Skeletal muscle tissue (tissue), 4 donors: ENCODE data around the gene L1CAM. TPM values are rescaled to one million over a fixed set of nuclear protein-coding genes. Genes with fewer than 3 reads are reported as not detected.

ENCODE experiments used
- H3K27ac ChIP-seq: one replicate; pipeline ENCODE4 v1.7.0; 2013; ENCODE audit warnings: mild to moderate bottlenecking, low read depth, low read length, inconsistent platforms
- H3K27me3 ChIP-seq, 3 donors: one replicate each; pipeline ENCODE4 v1.7.0; 2013; ENCODE audit warnings: low read length in 3 of 3; ENCODE audit not compliant: control insufficient read depth in 3 of 3, insufficient read depth in 3 of 3
- H3K36me3 ChIP-seq, 3 donors: one replicate each; pipeline ENCODE4 v1.7.0; 2013; ENCODE audit warnings: low read length in 3 of 3; ENCODE audit not compliant: control insufficient read depth in 3 of 3, insufficient read depth in 3 of 3
- H3K4me1 ChIP-seq, 3 donors: one replicate each; pipeline ENCODE4 v1.7.0; 2013; ENCODE audit warnings: low read length in 3 of 3, mild to moderate bottlenecking in 3 of 3; ENCODE audit not compliant: control insufficient read depth in 3 of 3, insufficient read depth in 3 of 3
- H3K4me3 ChIP-seq, 3 donors: one replicate each; pipeline ENCODE4 v1.7.0; 2013; ENCODE audit warnings: low read length in 3 of 3
- H3K9ac ChIP-seq, 3 donors: one replicate each; pipeline ENCODE4 v1.7.0; 2013; ENCODE audit warnings: low read length in 3 of 3, mild to moderate bottlenecking in 3 of 3, moderate library complexity in 2 of 3, low read depth in 1 of 3
- H3K9me3 ChIP-seq, 3 donors: one replicate each; pipeline ENCODE4 v1.7.0; 2013; ENCODE audit warnings: low read length in 3 of 3; ENCODE audit not compliant: control insufficient read depth in 3 of 3
- total RNA-seq: library from RNA; depleted of rRNA; stranded (reverse); fragments of >200 nt; gene quantifications from one replicate; pipeline ENCODE4 v1.2.3, GENCODE V29; 2014
- donor health status: Osteomylitis.

The L1CAM gene
- total RNA-seq, 1 donor from 2014 or later = 1.6 TPM

DNA sequence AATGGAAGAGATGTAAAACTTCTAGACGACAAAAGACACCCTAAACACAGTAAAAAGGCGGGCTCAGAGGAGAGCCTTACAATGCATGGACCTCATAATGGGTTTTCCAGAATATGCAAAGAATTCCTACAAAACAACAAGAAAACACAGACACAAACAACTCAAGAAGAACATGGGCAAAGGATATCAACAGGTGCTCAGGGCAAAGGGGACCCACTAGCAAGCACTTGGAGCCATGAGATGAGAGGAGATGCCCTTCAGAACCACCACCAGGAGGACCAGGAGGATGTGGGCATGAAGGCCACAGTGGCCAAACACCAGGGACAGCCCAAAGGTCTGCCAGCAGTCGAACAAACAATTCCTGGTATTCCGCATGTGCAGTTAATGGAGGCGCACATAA, 72.8 kb downstream of the L1CAM start:
- Histone ChIP-seq H3K9me3 (no peaks in the 10 kb centered on the region), H3K36me3 (no peaks in the 10 kb centered on the region), H3K4me1 (no peaks in the 10 kb centered on the region), H3K9ac (no peak overlapping the region), H3K27me3 (peaks cover 0 to 8% (median 0%) of the 10 kb centered on the region in 3 donors), H3K27ac (no peak overlapping the region), H3K4me3 (no peak overlapping the region)

DNA sequence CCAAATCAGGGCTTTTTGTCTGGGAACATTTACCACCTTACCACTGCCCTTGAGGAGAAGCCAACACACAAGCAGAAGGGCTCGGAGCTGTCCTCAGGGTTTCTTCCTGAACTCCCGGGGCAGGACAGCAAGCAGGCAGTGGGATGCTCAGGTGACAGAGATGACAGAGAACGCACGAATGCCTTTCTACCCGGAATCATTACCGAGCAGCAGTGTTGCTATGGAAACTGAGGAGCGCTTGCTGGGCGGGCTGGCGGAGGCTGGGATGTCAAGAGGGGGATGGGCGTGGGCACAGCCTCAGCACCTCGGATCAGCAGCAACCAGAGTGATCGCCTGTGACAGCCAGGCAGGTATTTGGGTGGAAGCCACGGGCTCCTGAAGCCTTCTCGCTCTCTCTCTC, 73.8 kb downstream of the L1CAM start:
- H3K9ac ChIP-seq = no peak overlapping the region

More for the DNA sequence above, 73.8 kb downstream of the L1CAM start:
- H3K27me3 ChIP-seq = peaks cover 0 to 8% (median 0%) of the 10 kb centered on the region in 3 donors
- no peak overlapping the region for H3K4me3 ChIP-seq
- H3K4me1 ChIP-seq = no peaks in the 10 kb centered on the region
- H3K36me3 ChIP-seq = no peaks in the 10 kb centered on the region
- no peak overlapping the region for H3K27ac ChIP-seq
- H3K9me3 ChIP-seq = no peaks in the 10 kb centered on the region

Other genes with a start within 250 kb of the L1CAM start
- not detected for gene DUSP9, start 239.0 kb downstream of the L1CAM start, total RNA-seq
- not detected for gene PNCK, start 212.4 kb downstream of the L1CAM start, total RNA-seq
- 13.0 TPM for gene SLC6A8, start 198.2 kb downstream of the L1CAM start, total RNA-seq
- 83.0 TPM for gene BCAP31, start 161.8 kb downstream of the L1CAM start, total RNA-seq
- gene ABCD1, start 161.3 kb downstream of the L1CAM start, total RNA-seq = 10.4 TPM
- 1.0 TPM for gene PLXNB3, start 121.9 kb downstream of the L1CAM start, total RNA-seq
- 85.1 TPM for gene SRPK3, start 105.1 kb downstream of the L1CAM start, total RNA-seq
- gene IDH3G, start 91.8 kb downstream of the L1CAM start, total RNA-seq = 25.1 TPM
- 85.6 TPM for gene SSR4, start 91.5 kb downstream of the L1CAM start, total RNA-seq
- 2.6 TPM for gene PDZD4, start 55.6 kb downstream of the L1CAM start, total RNA-seq
- gene AVPR2, start 18.5 kb upstream of the L1CAM start, total RNA-seq = 1.0 TPM
- gene ARHGAP4, start 40.1 kb upstream of the L1CAM start, total RNA-seq = 25.1 TPM
- gene NAA10, start 48.9 kb upstream of the L1CAM start, total RNA-seq = 13.6 TPM
- gene RENBP, start 58.5 kb upstream of the L1CAM start, total RNA-seq = 5.7 TPM
- 9.4 TPM for gene HCFC1, start 85.6 kb upstream of the L1CAM start, total RNA-seq
- 2.1 TPM for gene TMEM187, start 86.6 kb upstream of the L1CAM start, total RNA-seq
- 11.0 TPM for gene IRAK1, start 133.7 kb upstream of the L1CAM start, total RNA-seq
- gene MECP2, start 211.5 kb upstream of the L1CAM start, total RNA-seq = 10.4 TPM